Mucosa of stomach (tissue), 1 donor: Measurements from ENCODE around the gene GOLGA8M.
"Not testable (repeated sequence)": the region's sequence is repeated elsewhere in the genome, so short reads cannot be mapped to it uniquely, and the experiment has no call there.

Source experiments
- H3K27me3 ChIP-seq: one replicate; pipeline ENCODE4 v1.7.0; 2013; ENCODE audit warnings: mild to moderate bottlenecking, low read length; ENCODE audit not compliant: control insufficient read depth, insufficient read depth
- H3K36me3 ChIP-seq: one replicate; pipeline ENCODE4 v1.7.0; 2013; ENCODE audit warnings: low read length; ENCODE audit not compliant: control insufficient read depth, insufficient read depth
- H3K4me1 ChIP-seq: one replicate; pipeline ENCODE4 v1.7.0; 2013; ENCODE audit warnings: mild to moderate bottlenecking, low read length; ENCODE audit not compliant: control insufficient read depth, insufficient read depth
- H3K4me3 ChIP-seq: one replicate; pipeline ENCODE4 v1.7.0; 2013; ENCODE audit warnings: low read length
- H3K9ac ChIP-seq: one replicate; pipeline ENCODE4 v1.7.0; 2013; ENCODE audit warnings: mild to moderate bottlenecking, low read length, moderate library complexity
- H3K9me3 ChIP-seq: one replicate; pipeline ENCODE4 v1.7.0; 2013; ENCODE audit warnings: mild to moderate bottlenecking, low read length, moderate library complexity; ENCODE audit not compliant: control insufficient read depth
- donor health status: Pancreatic carcinoma.

GOLGA8M gene

GRCh38 chr15:28714176-28714575 is 2.0 kb upstream of the GOLGA8M start:
- not testable (repeated sequence) for H3K36me3 ChIP-seq, H3K4me3 ChIP-seq, H3K27me3 ChIP-seq, H3K9ac ChIP-seq, H3K9me3 ChIP-seq, H3K4me1 ChIP-seq

- not testable (repeated sequence) for H3K27me3 ChIP-seq, H3K4me3 ChIP-seq, H3K4me1 ChIP-seq, H3K9ac ChIP-seq, H3K9me3 ChIP-seq, H3K36me3 ChIP-seq
These were observed 8.3 kb downstream of the GOLGA8M start for GRCh38 chr15:28703927-28704326.

DNA sequence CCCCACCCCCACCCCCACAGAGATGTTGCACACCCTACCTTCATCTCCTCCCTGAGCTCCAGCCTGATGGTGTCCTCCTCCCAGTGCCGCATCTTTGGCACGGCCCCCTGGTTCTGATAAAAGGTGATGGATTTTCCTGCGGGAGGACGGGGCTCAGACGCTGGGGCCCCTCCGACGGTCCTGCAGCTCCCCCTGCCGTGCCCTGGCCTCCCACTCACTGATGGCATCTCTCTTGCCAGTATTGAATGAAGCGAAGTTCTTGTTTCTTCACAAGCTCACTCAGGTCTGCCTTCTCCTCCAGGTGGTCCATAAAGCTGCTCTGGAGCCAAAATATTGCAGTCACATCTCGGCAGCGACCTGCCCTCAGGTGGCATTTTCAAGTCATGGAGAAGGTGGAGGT is 9.8 kb downstream of the GOLGA8M start:
- not testable (repeated sequence) for H3K9me3 ChIP-seq, H3K36me3 ChIP-seq, H3K4me3 ChIP-seq, H3K9ac ChIP-seq, H3K4me1 ChIP-seq, H3K27me3 ChIP-seq

GRCh38 chr15:28694006-28694751 is 18.0 kb downstream of the GOLGA8M start:
- not testable (repeated sequence) for H3K36me3 ChIP-seq, H3K9me3 ChIP-seq, H3K9ac ChIP-seq, H3K4me1 ChIP-seq, H3K27me3 ChIP-seq, H3K4me3 ChIP-seq

DNA sequence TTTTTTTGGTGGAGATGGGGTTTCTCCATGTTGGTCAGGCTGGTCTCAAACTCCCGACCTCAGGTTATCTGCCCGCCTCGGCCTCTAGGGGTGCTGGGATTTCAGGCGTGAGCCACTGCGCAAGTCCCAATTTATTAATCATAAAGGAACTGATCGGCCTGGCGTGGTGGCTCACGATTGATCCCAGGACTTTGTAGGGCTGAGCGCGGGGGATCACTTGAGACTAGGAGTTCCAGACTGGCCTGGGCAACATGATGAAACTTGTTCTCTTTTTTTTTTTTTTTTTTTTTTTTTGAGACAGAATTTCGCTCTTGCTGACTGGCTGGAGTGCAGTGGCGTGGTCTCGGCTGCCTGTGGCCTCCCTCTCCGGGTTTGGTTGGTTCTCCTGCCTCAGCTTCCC is 19.2 kb downstream of the GOLGA8M start:
- H3K27me3 ChIP-seq, H3K4me3 ChIP-seq, H3K9me3 ChIP-seq, H3K36me3 ChIP-seq, H3K9ac ChIP-seq, H3K4me1 ChIP-seq: not testable (repeated sequence)

DNA sequence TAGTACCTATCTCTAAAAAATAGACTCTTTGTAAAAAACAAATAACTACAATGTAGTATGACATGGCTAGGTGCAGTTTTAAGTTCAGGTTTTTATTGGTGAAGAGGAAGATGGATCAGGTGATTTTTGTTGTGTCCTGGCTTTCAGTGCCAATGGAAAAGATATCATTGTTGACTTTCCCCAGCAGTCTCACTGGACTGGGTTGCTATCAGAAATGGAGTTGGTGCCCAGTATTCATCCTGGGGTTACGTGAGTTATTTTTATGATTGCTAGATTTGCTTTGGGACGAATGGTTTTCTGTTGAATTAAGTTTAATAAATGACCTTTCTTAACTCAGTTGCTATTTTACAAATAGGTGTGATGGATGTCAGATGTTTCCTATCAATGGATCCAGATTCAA is 38.7 kb downstream of the GOLGA8M start:
- H3K4me3 ChIP-seq = not testable (repeated sequence)

GRCh38 chr15:28672122-28672521 is 40.1 kb downstream of the GOLGA8M start:
- not testable (repeated sequence) for H3K9me3 ChIP-seq, H3K27me3 ChIP-seq, H3K4me3 ChIP-seq, H3K36me3 ChIP-seq, H3K4me1 ChIP-seq, H3K9ac ChIP-seq

More for the DNA sequence above, 38.7 kb downstream of the GOLGA8M start:
- H3K4me1 ChIP-seq, H3K9me3 ChIP-seq, H3K36me3 ChIP-seq, H3K27me3 ChIP-seq, H3K9ac ChIP-seq: not testable (repeated sequence)

DNA sequence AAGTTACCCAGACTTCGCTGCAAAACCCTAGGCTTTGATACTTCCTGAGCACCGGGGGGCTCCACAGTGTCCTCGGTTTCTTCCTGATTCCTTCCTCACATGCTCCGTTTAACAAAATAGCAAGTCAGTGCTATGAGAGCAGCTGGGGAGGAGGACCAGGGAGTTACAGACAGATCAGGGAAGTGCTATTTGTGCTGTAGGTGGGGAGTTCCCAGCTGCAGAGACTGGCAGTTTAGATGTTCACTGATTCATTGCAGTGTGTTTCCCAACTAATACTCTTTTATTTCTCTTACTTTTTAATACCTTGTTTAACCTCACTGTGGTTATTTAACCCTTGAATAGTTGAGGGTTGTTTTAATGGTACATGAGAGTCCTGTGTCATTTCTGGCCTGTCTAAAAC is 45.8 kb downstream of the GOLGA8M start:
- not testable (repeated sequence) for H3K27me3 ChIP-seq, H3K4me1 ChIP-seq, H3K36me3 ChIP-seq, H3K9me3 ChIP-seq, H3K9ac ChIP-seq, H3K4me3 ChIP-seq

- H3K9ac ChIP-seq, H3K4me3 ChIP-seq, H3K27me3 ChIP-seq, H3K9me3 ChIP-seq, H3K36me3 ChIP-seq, H3K4me1 ChIP-seq: not testable (repeated sequence)
These were observed 47.6 kb downstream of the GOLGA8M start for GRCh38 chr15:28664575-28664974.

DNA sequence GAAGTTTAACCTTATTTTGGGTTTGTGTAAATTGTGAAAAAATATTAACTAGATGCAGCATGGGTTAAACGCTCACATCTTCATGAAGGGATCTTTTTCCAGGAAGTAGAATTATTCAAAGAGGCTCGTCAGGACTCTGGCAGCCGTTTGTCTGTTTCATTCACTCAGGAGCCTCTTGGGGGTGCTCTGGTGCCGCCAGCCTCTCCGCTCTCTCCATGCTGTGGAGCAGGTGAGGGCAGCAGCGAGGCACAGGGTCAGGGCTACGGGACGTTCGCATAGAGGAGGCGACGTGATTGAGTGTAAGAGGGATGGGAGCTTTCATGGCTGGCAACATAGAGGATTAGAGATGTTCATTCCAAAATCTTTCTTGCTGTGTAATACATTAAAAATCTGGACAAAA is 48.5 kb downstream of the GOLGA8M start:
- not testable (repeated sequence) for H3K4me3 ChIP-seq, H3K36me3 ChIP-seq, H3K9ac ChIP-seq, H3K27me3 ChIP-seq, H3K4me1 ChIP-seq, H3K9me3 ChIP-seq

- H3K9me3 ChIP-seq, H3K4me3 ChIP-seq, H3K9ac ChIP-seq, H3K4me1 ChIP-seq, H3K27me3 ChIP-seq, H3K36me3 ChIP-seq: not testable (repeated sequence)
These were observed 51.5 kb downstream of the GOLGA8M start for GRCh38 chr15:28660750-28661149.

DNA sequence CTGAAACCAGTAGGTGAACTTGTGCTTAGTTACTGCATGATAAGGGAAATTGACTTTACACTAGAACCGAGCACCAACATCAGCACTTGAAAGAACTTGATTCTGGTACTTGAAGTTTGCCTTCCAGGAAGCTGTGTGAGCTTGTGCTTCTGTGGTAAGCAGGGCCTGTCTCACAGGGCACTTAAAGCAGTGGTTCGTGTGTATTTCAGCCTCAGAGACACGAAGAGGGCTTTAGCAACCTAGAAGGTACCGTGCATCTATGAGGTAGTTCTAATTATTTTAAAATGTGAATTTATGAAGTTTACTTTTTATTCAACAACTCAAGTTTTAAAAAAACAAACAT is 56.2 kb downstream of the GOLGA8M start:
- not testable (repeated sequence) for H3K9me3 ChIP-seq, H3K4me3 ChIP-seq, H3K27me3 ChIP-seq, H3K36me3 ChIP-seq, H3K4me1 ChIP-seq, H3K9ac ChIP-seq

- not testable (repeated sequence) for H3K4me1 ChIP-seq, H3K9me3 ChIP-seq, H3K9ac ChIP-seq, H3K27me3 ChIP-seq, H3K4me3 ChIP-seq, H3K36me3 ChIP-seq
These were observed 56.7 kb downstream of the GOLGA8M start for GRCh38 chr15:28655329-28656017.
